ENCODE measurements around the gene CBLB.
"Not testable (repeated sequence)": the region's sequence is repeated elsewhere in the genome, so short reads cannot be mapped to it uniquely, and the experiment has no call there.

Gene CBLB

DNA sequence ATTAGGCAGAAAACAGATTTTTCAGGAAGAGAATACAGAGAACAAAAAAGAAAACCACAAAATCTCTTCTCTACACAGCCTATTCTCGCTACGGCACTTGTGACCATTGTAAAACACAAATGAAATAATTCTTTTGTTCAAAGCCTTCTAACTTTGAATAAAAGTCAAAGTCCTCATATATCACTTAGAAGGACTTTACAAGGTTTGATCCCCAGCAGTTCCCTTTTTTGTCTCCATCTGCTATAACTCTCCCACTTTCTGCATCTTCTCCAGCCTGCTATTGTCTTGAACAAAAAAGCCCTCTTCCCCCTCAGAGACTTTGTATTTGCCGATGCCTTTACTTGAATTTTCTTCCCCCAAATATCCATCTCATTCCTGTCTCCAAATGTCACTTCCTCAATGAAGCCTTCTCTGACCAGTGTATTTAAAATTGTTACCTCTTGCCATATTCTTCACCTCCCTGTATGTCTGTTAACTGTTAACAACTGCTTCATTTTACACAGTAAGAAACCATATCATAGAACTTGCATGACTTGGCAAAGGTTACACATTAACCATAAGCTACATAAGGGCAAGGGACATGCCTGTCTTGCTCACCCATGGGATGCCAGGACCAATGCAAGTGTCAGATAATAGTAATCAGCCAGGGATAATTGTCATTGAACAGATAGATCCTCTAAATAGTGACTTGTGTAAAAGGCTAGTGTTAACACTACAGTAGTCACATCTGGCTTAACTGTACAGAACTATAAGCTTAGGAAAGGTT is 122.4 kb downstream of the CBLB start:
- no peak for DNase-seq

GRCh38 chr3:105745046-105745445 is 123.8 kb downstream of the CBLB start:
- no peak for DNase-seq

GRCh38 chr3:105744202-105744601 is 124.6 kb downstream of the CBLB start:
- no peak for DNase-seq

- no peak for DNase-seq
These were observed 135.5 kb downstream of the CBLB start for GRCh38 chr3:105733356-105733755.

- no peak for DNase-seq
These were observed 137.1 kb downstream of the CBLB start for GRCh38 chr3:105731686-105732085.

DNA sequence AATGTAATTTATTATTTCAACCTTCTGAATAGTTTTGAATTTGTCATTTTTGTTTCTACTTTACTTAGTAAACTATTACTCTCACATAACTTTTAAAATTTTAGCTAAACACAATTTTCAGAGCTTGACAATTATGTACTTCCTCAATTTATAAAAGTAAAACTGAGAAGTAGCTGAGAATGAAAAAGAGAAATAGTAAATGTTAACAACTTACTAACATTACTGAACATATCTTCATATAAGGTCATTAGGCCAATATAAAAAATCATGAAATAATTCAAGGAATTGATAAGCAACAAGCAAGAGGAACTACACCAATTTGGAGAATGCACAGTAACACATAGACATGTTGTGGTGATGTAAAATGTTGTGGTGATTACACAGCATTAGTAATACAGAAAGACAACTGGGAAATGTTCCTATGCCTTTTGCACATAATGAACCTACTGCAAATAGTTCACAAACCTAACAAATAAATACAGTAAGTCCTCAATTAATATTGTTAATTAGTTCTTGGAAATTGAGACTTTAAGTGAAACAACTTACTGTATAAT is 137.9 kb downstream of the CBLB start:
- no peak for DNase-seq

GRCh38 chr3:105729667-105730066 is 139.1 kb downstream of the CBLB start:
- no peak for DNase-seq

DNA sequence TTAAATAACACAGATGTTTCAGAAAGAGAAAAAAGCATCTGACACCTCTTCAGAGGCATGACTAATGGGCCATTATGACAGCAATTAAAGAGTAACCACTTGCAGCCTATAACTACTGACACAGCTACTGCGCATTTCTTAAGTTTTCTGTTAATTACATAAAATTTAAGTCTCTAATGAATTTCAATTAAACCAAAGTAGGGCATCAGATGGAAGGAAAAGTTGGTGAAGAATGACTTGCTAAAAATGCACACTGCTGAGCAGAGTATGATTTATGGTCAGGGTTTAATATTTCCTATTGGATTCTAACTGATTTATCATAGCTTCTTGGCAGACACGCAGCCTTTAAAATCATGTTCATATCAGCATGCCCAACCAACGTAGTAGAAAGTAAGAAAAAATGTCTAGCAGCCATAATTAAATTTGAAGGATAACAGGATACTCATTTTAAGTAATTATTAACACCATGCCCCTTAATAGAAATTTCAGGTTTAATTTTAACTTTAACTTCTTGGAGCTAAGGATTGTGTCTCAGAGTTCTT is 140.0 kb downstream of the CBLB start:
- no peak for DNase-seq

- DNase-seq, result not testable (repeated sequence)
These were observed 141.8 kb downstream of the CBLB start for GRCh38 chr3:105727036-105727435.

DNA sequence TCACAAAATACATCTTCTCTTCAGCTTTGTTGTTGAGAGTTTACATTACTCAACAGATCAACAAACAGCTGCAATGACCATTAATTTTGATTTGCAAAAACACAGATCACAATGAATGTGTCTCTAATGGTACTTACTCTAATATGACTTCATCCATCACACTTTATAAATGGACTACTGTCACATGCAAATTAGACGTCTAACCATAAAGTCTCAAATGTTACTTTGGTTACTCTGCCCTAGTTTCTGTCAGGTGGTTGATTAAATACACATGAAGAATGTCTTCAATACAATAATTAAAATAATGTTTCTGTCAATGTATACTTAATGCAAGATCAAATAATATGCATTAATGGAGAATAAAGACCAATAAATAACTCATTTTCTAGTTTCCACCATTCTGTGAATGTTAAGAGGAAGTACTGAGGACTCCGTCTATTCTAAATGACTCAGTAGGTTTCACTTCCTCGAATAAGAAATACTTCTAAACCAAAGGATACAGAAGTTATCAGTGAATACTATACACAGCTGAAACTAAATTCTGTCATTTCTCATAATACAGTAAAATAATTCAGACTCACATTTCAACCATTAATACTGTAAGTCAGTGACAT is 145.8 kb downstream of the CBLB start:
- DNase-seq, result no peak

DNA sequence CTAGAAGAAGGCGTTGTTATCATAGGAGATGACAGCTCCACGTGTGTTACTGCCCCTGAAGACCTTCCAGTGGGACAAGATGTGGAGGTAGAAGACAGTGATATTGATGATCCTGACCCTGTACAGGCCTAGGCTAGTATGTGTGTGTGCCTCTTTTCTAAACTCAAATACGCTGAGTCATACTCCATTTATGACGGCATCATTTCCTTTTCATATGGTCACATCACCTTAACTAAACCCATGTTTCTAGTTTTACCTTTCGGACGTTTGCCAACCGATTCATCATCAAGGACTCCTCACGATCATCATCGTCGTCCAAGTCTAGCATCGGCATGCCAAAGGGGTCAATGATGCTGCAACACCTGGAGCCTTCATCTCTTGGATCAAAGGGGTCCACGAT is 149.0 kb downstream of the CBLB start:
- DNase-seq, result no peak

DNA sequence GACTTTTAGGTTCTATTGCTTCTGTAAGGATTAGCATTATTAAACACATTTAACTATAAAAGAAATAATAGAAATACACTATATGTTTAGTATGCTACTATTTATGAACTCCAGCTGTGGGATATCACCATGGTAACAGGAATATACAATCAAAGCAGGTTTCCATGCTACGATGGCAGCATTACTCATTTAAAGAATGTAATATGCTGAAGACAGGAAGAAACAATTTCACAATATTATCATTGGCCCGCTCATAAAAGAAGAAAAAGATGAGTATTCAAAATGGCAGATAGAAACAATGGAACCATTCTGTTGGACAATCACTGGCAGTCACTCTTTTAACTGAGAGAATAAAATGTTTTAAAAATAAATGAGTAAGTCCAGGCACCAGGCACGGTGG is 153.4 kb downstream of the CBLB start:
- DNase-seq, result no peak

DNA sequence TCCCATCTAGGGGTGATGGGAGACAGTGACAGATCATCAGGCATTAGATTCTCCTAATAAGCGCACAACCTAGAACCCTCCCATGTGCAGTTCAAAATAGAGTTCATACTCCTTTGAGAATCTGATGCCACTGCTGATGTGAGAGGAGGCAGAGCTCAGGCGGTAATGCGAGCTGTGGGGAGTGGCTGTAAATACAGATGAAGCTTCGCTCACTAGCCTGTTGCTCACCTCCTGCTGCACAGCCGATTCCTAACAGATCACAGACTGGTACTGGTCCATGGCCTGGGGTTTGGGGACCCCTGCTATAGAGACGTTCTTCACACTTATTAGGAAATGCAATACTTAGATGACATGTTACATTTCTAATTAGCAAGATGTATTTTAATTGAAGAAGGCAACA is 154.4 kb downstream of the CBLB start:
- DNase-seq, result no peak

- DNase-seq, result no peak
These were observed 159.8 kb downstream of the CBLB start for GRCh38 chr3:105708980-105709379.

DNA sequence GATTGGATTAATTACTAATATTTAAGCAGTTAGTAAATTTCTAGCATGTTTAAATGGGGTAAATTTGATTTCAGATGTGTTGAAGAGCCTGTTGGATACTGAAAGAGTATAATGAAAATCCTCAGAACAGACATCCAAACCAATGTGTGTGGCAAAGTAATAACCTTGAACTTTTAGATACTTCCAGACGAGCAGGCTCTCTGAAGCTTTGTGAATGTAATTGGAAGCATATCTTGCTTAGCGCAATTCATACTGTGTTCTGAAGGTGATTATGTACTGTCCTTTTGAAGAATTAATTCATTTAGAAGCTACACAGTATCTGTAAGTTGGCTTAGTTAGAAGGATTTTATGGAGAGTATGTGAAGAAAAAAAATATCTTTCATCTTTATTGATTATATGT is 161.8 kb downstream of the CBLB start:
- DNase-seq, result no peak

DNA sequence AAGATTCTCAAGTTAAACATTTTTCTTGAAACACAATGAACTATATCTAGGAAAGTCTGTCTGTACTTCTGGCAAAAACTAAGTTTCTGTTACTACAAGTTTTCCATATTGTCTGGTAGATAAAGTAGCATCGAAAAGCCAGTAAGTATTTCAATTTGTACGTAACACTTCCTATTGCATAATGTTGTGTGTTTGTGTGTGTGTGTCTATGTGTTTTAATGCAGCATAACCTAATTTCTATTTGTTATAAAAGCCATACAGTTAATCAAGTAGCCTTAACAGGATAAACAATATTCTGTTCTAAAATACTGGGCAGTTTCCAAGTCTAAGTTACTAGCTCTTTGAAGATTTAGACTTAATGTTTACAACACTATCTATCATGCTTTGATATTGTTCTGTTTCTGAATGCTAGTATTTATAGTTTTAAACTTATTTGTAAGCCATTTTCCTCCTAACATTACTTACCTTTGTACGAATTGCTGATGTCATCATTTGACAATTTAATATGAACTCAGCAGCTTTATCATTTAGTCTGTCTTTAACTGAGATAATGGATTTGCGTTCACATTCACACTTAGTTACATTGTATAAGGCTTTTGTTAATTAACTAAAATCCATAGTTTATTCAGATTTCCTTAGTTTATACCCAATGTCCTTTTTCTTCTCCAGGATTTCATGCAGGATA is 163.9 kb downstream of the CBLB start:
- DNase-seq, result no peak

GRCh38 chr3:105700575-105700974 is 168.2 kb downstream of the CBLB start:
- no peak for DNase-seq

GRCh38 chr3:105691633-105692032 is 177.2 kb downstream of the CBLB start:
- no peak for DNase-seq

DNA sequence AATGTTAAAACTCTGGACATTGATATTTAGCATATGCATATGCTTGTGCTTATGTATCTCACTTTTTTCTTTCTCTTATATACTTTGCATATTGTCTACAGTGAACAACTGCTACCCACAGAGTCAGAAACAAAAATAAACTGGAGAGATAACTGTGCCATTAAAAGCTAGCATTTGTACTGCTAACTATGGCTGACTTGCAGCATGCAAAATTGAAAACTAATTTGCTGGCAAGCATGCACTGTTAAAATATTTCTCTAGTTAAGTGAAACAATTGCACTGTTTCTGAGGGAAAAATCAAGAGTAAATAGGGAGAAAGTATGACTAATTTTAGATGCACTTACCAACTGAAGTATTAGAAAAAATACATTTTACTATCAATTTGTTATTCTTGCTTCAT is 177.8 kb downstream of the CBLB start:
- no peak for DNase-seq

DNA sequence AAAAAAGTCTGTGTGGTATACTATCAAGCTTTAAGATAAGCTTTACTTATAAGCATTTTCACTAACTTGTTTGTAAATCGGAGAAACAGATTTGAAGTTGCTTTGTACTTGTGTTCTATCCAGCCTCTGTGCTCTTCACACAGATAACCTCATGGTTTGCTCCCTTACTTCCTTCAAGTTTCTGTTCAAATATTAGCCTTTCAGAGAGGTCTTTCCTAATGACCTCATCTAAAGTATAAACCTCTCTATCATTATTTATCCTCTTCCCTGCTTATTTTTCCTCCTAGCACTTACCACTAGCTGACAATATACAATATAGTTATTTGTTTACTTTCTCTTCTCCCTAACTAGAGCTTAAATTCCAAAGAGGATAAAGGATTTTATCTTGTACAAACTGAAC is 180.0 kb downstream of the CBLB start:
- no peak for DNase-seq

- DNase-seq, result no peak
These were observed 182.4 kb downstream of the CBLB start for GRCh38 chr3:105686278-105686897.

DNA sequence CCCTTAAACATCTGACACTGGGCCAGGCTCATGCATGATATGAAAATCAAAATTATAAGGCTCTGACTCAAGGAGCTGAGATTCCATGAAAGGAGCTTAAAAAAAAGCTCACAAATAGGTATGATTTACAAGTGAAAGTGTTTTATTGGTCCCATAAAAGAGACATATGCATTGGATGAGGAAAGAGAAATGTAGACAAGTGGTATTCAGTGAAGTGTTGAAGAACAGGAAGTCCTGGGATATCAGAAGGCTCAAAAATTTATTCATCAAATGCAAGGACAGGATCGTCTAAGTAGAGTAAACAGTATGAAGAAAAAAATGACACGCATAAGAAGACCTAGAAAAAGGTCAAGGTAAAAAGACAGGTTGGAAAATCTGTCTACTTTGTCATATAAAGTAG is 188.9 kb downstream of the CBLB start:
- DNase-seq, result no peak

DNA sequence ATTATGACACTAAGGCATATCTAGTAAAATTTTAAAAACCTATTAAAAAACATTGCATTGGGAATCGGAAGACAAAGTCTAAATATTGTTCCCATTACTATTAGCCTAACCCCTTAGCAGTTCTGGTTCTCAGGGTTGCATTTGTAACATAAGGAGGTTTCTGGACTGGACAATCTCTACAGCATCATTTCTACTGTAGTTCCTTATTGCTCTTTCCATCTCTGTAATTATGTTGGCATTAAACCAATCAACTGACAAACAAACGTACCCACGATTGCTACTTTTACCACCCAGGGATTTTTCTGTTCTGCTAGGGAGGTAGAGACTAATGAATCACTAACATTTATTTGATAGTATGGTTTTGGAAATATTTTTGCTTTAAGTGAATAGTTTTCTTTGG is 190.8 kb downstream of the CBLB start:
- DNase-seq, result no peak

Data from NCI-H1048 (cell line).